MCF 10A (cell line): Measurements from ENCODE around the gene WDR82. TPM values are rescaled to one million over a fixed set of nuclear protein-coding genes. Genes with fewer than 3 reads are reported as not detected.

ENCODE experiments used
- BruUV-seq: library from RNA; stranded (reverse); fragments of 400-500 nt; replicated peaks from 2 replicates; lab custom pipeline; 2021; lab: Mats Ljungman, UMichigan
- CTCF ChIA-PET: fragments of 300-600 bp; sonication (Branson Sonifier 250); formaldehyde crosslinking; extraction: SDS; loops from one replicate; lab custom pipeline; 2021; ENCODE audit warnings: antibody characterized with exemption, inconsistent platforms; lab: Yijun Ruan, JAX
- POLR2A ChIA-PET: fragments of 300-600, 350-650 bp; sonication (Branson Sonifier 250); formaldehyde crosslinking; extraction: SDS; loops from one replicate; lab custom pipeline; 2020; ENCODE audit warnings: antibody characterized with exemption, inconsistent platforms; lab: Yijun Ruan, JAX
- DNase-seq: peaks from one replicate; pipeline ENCODE4 v3.0.0-alpha.2; 2018; ENCODE audit not compliant: unreplicated experiment
- H3K27ac Mint-ChIP-seq: one replicate; pipeline ENCODE4 v1.8.0; 2022; ENCODE audit warnings: mild to moderate bottlenecking, low read depth, mixed read lengths; ENCODE audit not compliant: unreplicated experiment
- H3K27me3 Mint-ChIP-seq: one replicate; pipeline ENCODE4 v1.8.0; 2022; ENCODE audit warnings: mixed read lengths; ENCODE audit not compliant: insufficient read depth, unreplicated experiment
- H3K36me3 Mint-ChIP-seq: one replicate; pipeline ENCODE4 v1.8.0; 2022; ENCODE audit warnings: mild to moderate bottlenecking, moderate library complexity, mixed read lengths; ENCODE audit not compliant: insufficient read depth, unreplicated experiment
- H3K4me1 Mint-ChIP-seq: one replicate; pipeline ENCODE4 v1.8.0; 2022; ENCODE audit warnings: mixed read lengths; ENCODE audit not compliant: insufficient read depth, unreplicated experiment
- H3K4me3 Mint-ChIP-seq: one replicate; pipeline ENCODE4 v1.8.0; 2022; ENCODE audit warnings: mild to moderate bottlenecking, moderate library complexity, mixed read lengths; ENCODE audit not compliant: unreplicated experiment
- H3K9me3 Mint-ChIP-seq: one replicate; pipeline ENCODE4 v1.8.0; 2022; ENCODE audit warnings: mixed read lengths; ENCODE audit not compliant: unreplicated experiment
- CTCF ChIP-seq: fragments of 200-600 bp; IDR thresholded peaks from one replicate; pipeline ENCODE4 v1.8.0; 2022; ENCODE audit warnings: antibody characterized with exemption, mild to moderate bottlenecking; ENCODE audit not compliant: unreplicated experiment
- intact Hi-C: fragments of 100-400 bp; cut with micrococcal nuclease; formaldehyde crosslinking; loops from 2 replicates; pipeline ENCODE4 v1.14.1; 2022
- microRNA-seq: library from miRNA; unstranded; fragments of <30 nt; microRNA quantifications from one replicate; pipeline ENCODE4 v1.2.0, GENCODE V29; 2022
- total RNA-seq: library from RNA; stranded (reverse); gene quantifications from 2 replicates; pipeline ENCODE4 v1.2.3, GENCODE V29; 2022

Gene WDR82
- total RNA-seq, 1 experiment from 2014 or later: 62.5 TPM

DNA sequence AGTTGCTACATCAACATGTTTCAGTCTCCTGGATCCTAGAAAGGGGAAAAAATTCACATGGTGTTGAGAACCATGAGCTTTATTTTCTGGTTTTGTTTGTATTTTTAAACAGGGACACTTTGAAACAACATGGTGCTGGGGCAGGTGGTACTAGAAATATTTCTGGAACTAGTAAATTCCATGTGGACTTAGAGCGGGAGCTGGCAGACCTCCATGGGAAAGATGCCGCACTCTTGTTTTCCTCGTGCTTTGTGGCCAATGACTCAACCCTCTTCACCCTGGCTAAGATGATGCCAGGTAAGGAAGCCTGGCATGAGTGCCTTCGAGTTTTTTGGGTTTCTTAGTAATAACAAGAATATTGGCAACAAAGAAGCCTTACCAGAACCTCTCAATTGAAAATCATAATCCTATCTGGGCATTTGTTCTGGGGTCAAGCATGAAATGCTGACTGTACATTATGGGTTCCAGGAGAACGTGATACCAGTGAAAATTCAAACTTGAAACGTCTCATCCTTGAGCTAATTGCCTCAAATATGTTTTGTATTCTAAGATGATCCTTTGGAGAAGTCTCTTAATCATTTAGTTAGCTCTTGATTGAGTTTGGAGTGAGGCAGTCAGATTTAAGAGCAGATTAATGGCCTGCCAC lies 72.6 kb downstream of the WDR82 start:
- no TSS peak for BruUV-seq
- H3K9me3 Mint-ChIP-seq: no peaks in the 10 kb centered on the region
- peak; percentile 91 for DNase-seq
- TF ChIP-seq CTCF: no peak
- ChIA-PET POLR2A (interaction anchor here (1.1 to 2.3 kb wide), 8 partner anchors 9 to 159 kb away, joined by 3 to 17 read pairs (median 6); partner anchors contain the start of genes POC1A, TWF2 and WDR82), CTCF (interaction anchor here (0.6 to 2.2 kb wide), 8 partner anchors 9 to 1010 kb away, joined by 3 to 13 read pairs (median 4); no protein-coding TSS in a partner anchor)
- H3K27ac Mint-ChIP-seq: no peak overlapping the region
- no peak overlapping the region for H3K4me3 Mint-ChIP-seq
- peaks cover 26% of the 10 kb centered on the region for H3K4me1 Mint-ChIP-seq
- intact Hi-C loops: no loop called here
- no peaks in the 10 kb centered on the region for H3K27me3 Mint-ChIP-seq
- peaks cover 90% of the 10 kb centered on the region for H3K36me3 Mint-ChIP-seq

Small RNAs within 50 kb of the gene (microRNA-seq; reads per million reads assigned to microRNA genes)
- gene MIR135A1: not detected
- gene MIRLET7G: 66,686 reads per million, percentile 99 among the genes with 10 or more reads in this experiment

Other genes starting within 250 kb of the WDR82 start
- gene DUSP7, start 222.1 kb downstream of the WDR82 start, total RNA-seq: 67.4 and 69.1 TPM in 2 replicates
- gene POC1A, start 124.2 kb downstream of the WDR82 start, total RNA-seq: 7.5 and 9.8 TPM in 2 replicates
- gene ALAS1, start 80.5 kb downstream of the WDR82 start, total RNA-seq: 29.2 and 35.7 TPM in 2 replicates
- not detected in 2 replicates for gene TLR9, start 53.0 kb downstream of the WDR82 start, total RNA-seq
- gene TWF2, start 39.5 kb downstream of the WDR82 start, total RNA-seq: 30.5 and 47.0 TPM in 2 replicates
- 10.4 and 14.0 TPM in 2 replicates for gene PPM1M, start 32.9 kb downstream of the WDR82 start, total RNA-seq
- gene GLYCTK, start 9.2 kb upstream of the WDR82 start, total RNA-seq: 17.6 and 20.5 TPM in 2 replicates
- gene DNAH1, start 37.7 kb upstream of the WDR82 start, total RNA-seq: 3.0 and 7.6 TPM in 2 replicates
- gene BAP1, start 131.4 kb upstream of the WDR82 start, total RNA-seq: 61.5 and 77.5 TPM in 2 replicates
- 5.7 and 7.4 TPM in 2 replicates for gene PHF7, start 132.0 kb upstream of the WDR82 start, total RNA-seq
- 0.12 TPM in 1 of 2 replicates, not detected in the other for gene SEMA3G, start 166.5 kb upstream of the WDR82 start, total RNA-seq
- gene TNNC1, start 175.4 kb upstream of the WDR82 start, total RNA-seq: 0.61 TPM in 2 replicates
- gene NISCH, start 177.0 kb upstream of the WDR82 start, total RNA-seq: 60.5 and 69.7 TPM in 2 replicates
- not detected in 2 replicates for gene STAB1, start 216.7 kb upstream of the WDR82 start, total RNA-seq